Fibroblast of peridontal ligament (primary cell): ENCODE measurements around the gene RFTN1.
A peak's percentile ranks its signal among the peaks of the same experiment; 100 is the strongest.

Experiments
- DNase-seq: peaks from one replicate; pipeline ENCODE4 v3.0.0-alpha.2; 2010; ENCODE audit errors: extremely low read depth

Gene RFTN1

DNA sequence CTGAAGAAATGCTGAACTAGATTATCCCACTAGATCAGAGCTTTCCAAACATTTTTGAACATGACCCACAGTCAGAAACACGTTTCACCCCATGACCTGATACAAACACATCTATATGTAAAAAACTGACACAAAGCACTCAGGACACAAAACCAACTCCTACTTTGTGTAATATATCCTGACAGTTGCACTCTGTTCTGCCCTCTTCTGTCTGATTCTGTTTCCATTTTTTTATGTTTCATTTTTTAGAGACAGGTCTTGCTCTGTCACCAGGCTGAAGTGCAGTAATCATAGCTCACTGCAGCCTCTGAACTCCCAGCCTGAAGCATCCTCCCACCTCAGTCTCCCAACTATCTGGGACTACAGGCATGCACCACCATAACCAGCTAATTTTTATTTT lies 15.8 kb upstream of the RFTN1 start:
- peak; percentile 43 for DNase-seq

GRCh38 chr3:16528581-16528993 lies 15.1 kb upstream of the RFTN1 start:
- peak; percentile 71 for DNase-seq

DNA sequence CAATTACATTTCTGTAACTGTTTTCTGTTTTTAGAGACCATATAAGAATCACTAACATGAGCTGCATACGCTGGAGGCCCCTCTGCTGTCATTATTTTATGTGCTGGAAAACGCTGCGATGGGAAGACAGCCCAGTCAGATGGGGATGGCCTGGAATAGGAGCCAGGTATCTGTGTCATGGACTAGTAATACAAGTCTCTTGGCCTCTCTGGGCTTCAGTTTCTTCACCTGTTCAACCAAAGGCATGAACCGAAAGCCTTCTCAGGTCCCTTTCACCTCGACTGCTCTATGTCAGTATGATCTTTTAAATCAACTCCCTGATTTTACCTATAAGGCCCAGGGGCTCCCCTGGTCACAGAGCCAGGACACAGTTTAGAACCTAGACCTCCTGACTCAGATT lies 14.6 kb upstream of the RFTN1 start:
- no peak for DNase-seq

DNA sequence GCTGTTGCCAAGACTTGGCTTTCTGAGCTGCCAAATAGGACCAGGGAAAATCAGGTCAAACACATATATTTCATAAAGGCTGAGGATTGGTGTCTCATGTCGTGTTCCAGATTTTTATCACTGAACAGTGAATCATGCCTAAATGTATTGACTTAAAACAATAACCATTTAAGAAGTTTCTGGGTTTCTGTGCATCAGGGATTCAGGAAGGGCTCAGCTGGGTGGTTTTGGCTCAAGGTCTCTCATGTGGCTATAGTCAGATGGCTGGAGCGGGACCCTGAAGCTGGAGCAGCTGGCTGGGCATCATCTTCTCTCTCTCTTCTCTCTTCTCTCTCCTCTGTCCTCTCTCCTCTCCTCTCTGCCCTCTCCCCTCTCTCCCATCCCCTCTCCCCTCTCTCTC lies 10.7 kb upstream of the RFTN1 start:
- no peak for DNase-seq

DNA sequence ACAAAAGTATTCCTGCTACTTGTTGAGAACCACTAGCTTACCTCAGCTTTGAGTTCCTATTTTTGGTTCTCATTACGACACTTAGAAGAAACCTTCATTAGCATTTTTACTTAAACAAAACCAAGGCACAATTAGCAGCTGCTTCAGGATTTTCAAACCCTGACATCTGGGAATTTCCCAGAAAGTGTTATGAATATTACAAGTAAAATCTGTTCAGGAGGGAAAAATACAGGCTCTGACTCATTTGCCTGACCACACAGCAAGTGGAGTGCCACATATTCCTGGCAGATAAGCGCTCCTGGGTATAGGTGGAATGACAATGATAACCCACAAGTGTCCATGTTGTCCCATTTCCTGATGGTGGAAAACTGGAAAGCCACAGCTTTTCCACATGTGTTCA lies 10.3 kb upstream of the RFTN1 start:
- no peak for DNase-seq

GRCh38 chr3:16522834-16523233 lies 9.3 kb upstream of the RFTN1 start:
- no peak for DNase-seq

DNA sequence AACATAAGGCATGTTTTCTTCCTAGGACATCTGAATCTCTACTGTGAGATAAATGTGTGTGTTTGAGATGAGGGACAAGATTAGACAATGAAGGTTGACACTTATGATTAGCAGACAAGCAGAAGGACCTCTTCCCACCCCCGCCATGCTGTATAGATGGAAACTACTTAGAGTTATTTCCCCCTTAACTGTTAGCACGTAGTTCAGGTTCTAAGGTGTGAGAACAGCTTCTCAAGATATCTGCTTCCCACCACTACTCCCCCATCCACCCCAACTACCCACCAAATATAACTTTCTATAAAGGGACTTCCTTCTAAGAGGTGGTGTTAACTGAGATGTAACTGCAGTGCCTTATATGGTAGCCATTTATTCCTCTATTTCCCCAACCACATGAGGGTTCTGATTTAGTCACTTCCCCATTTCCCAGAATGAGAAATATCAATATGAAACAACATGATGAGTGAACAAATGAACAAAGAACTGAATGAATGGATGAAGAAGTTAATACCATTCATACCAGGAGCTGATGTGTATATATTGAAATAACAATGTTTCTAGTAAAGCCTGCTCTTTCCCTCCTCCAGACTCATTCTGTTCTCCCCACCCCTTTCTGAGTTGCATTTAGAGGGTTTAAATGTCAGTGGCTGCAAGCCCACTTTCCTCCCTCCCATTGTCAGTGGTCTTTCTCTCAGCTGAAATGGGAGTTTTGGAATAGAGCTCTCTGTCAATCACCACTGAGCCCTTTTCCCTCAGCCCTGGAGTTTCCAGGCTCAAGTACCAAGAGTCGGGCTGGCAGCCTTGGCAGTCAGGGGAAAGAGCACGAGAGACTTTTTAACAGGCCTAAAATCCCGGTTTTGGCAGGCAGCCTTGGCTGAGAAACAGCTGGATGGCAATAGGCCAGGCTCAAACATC lies 7.7 kb upstream of the RFTN1 start:
- no peak for DNase-seq

DNA sequence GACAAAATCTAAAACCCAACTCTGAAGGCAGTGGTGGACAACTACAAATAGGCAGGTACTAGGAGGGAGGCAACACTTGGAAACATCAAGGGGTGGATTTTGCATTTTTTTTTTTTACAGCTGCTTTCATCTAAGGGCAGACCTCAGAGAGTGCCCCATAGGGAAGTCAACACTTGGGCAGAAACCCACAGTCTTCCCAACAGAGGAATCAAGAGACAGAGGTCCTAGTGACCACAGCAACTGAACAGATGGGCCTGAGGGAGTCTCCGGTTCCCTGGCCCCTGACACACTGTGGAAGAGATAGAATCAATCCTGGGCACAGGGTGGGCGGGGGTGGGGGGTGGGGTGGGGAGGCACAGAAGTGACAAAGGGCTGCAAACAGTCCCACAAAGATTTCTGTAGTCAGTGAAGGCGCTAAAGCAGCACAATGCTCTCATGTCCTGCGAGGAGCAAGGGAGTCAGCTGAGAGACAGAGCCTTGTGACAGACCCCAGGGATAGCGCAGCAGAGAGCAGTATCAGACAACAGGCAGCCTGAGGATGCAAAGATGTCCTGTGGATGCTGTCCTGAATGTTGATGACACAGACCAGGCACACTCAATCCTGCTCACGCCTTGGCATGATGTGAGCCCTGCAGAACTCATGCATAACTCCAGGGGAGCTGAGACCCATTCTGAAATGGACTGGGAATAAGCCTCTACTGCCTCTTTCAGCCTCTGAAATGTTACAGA lies 6.9 kb upstream of the RFTN1 start:
- DNase-seq = no peak

DNA sequence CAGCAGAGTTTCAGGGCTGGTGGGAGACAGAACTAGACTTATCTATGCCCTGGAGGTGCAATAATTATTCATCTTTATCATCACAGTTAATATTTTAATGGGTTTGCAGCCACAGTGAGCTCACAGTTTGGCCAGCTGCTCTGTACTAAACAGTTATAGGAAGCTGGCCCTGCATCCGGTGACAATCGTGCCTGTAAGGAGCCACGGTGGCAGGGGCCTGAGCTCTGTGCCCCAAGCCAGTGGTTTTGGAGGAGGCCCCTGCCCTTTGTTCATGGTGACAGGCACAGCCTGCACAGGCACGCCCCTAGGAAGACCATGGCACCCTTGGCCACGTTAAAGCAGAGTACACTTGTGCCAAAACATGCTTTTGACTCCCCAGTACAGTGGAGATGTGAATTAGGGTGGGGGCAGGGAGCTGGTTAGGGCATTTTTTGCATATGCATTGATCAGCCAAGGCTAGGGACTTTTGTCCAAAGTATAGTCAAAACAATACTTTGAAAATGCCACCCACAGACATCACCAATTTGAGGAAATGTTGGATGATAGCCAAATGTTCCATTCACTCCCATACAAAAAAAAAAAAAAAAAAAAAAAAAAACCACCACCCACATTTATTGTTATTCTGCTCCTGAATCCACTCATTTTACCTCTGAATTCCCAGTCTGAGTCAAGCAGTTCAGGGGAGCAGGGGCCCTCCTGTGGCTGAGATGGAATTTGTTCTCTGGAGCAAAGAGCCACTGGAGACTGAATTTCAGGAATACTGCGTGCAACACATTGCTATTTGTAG lies 3.4 kb upstream of the RFTN1 start:
- peak; percentile 79 for DNase-seq

DNA sequence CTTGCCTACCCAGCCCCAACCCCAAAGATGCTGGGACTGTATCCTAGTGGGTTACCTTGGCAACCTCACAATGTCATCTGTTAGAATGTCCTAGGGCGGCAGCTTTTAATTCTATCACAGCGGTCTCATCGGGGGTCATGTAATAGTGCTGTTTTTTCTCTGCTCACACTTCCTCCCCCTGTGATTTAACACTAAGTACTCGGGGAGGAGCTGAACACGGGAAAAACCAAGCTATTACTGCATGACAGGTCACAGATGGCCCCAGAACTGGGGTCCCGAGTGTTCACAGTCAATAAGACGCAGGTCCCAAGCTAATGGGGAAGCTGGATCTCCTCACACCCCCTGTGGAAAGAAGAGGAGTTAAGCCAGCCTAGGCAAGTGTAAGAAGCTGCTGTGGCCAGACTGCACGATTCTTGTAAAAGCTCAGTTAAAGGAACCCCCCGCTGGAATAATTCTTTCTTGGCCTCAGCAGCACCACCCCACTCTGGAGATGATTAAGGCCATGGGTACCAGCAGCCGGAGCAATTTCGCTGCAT lies 2.5 kb upstream of the RFTN1 start:
- DNase-seq = no peak

- no peak for DNase-seq
Observed at GRCh38 chr3:16514755-16515353, 1.4 kb upstream of the RFTN1 start.

DNA sequence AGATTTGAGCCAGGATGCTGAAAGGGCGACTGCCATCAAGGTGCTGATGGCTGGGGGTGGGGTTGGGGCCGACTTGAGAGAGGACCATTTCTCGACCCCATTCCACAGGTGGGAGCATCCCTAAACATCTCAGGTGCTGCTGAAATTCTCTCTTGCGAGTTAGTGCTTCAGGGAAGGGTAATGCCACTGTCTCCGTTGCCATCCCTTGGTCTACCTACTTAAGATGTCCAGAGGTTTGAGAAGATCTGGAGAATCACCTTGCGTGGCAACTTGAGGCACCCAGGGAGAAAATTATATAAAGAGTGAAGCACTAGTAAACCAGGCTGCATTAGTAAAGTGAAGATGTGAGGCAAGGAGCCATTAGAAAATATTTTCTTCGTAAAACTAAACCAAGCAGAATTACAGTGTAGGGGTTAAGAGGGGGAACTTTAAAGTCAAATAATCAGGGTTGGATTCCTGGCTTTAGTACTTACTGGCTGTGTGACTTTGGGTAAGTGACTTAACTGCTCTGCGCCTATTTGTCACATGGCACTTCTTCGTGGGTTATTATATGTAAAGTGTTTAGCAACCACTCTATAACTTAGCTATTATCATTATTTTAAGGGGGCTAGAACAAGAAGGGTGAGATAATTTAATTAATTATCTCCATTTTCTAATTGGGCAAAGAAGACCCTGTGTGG lies 662 bp upstream of the RFTN1 start:
- no peak for DNase-seq

DNA sequence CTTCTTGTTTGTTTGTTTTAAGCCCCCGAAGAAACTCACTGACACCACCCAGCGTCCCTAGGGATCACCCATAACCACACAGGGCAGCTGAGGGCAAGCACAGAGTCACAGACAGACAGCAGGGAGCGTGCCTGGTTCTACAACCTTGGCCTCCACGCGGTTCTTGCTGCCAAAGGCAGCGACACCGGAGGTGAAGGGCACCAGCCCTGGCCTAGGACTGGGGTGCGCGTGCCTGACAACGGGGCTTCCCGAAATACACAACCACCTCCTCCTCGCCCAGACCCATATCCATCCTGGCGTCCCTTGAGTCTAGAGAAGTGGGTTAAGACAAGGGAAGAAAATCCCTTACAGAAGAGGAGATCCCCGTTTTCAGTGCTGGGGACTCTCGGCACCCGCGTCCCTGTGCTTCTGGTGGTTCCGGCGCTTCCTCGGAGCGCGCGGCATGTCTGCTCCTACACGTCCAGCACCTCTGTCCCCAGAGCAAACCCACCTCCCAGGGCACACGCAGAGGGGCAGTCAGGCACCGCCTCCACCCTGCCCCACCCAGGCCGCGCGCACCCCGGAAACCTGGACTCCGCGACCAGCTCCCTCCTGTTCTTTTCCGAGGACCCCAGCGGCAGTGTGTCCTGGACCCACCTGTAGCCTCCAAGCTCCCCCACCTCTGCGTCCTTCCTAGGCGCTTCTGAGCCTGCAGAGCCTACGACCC lies 911 bp downstream of the RFTN1 start:
- no peak for DNase-seq

GRCh38 chr3:16511681-16512434 lies 1.6 kb downstream of the RFTN1 start:
- peak; percentile 93 for DNase-seq

- no peak for DNase-seq
Observed at GRCh38 chr3:16510620-16511319, 2.7 kb downstream of the RFTN1 start.

DNA sequence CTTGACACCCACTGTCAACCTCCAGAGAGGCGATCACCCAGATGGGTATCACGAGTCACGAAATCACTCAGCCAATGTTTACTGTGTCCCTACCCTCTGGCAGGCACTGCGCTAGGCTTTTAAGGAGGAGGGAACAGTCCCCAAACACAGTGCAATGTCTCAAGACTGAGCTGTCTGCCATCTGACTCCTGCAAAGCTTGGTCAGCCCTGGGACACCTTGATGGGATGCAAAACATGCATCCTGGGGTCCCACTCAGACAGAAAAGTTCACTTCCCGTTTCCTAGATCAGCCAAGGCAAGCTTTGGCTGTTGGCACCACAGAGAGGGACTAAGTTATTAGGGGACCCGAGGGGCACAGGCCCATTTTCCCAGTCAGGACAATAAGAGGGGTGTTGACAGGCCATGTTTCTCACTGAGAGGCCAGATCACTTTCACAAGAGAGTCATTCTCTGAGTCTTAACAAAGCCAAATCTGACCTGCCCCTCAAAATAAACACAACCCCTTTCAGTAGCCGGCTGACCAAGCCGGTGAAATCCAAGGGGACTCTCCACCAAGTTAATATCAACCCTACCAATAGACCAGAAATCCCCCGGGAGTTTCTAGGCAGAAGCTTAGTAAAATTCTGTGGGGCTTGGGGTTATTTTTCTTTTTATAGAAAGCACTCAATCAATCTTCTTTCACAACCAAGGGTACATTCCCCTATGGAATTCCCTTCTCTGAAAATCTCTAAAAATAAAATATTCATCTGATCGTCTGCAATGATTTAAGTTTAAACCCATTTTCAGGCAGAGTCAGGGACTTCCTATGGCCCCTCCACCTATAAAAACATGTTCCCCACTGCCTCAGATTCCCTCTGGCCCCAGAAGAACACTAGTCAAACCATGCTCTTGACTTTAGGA lies 3.5 kb downstream of the RFTN1 start:
- DNase-seq = no peak

GRCh38 chr3:16508591-16508995 lies 4.9 kb downstream of the RFTN1 start:
- DNase-seq = peak; percentile 79

DNA sequence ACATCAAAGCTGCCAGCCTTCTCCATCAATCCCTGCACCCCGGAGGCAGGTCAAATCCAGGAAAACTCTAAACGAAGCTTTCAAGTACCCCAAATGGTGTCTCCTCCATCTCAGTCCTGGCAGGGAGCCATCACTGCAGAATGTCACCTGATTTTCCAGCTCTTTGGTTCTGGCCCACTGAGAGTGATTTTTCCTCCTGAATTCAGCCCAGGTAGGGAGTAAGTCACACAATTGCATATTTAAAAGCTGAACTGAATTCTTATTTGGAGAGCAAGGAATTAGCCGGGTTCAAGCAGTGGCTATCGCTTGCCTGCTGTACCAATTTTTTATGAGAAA lies 5.3 kb downstream of the RFTN1 start:
- DNase-seq = no peak
